Peyer's patch (tissue), 4 donors: ENCODE data around the gene SCCPDH. TPM values are rescaled to one million over a fixed set of nuclear protein-coding genes. Genes with fewer than 3 reads are reported as not detected.

Source experiments
- DNase-seq, 3 donors: peaks; one replicate each; pipeline ENCODE4 v3.0.0-alpha.2; 2017 to 2019
- H3K27ac ChIP-seq, 4 donors: fragments of 200-600 bp; sonication (generic); one replicate each; pipeline ENCODE4 v1.5.1; 2016 to 2019
- H3K27me3 ChIP-seq, 2 donors: fragments of 200-600 bp; sonication (generic); one replicate each; pipeline ENCODE4 v1.5.1; 2019
- H3K36me3 ChIP-seq, 3 donors: fragments of 200-600 bp; sonication (generic); one replicate each; pipeline ENCODE4 v1.5.1; 2016 to 2019
- H3K4me1 ChIP-seq, 4 donors: fragments of 200-600 bp; sonication (generic); one replicate each; pipeline ENCODE4 v1.5.1; 2016 to 2019
- H3K4me3 ChIP-seq, 4 donors: fragments of 200-600 bp; sonication (generic); 1 replicate in 3 of 4; 2 replicates in 1 of 4; pipeline ENCODE4 v1.5.1; 2016 to 2019; ENCODE audit warnings: mild to moderate bottlenecking in 1 of 4
- H3K9me3 ChIP-seq, 4 donors: fragments of 200-600 bp; sonication (generic); one replicate each; pipeline ENCODE4 v1.5.1; 2016 to 2019; ENCODE audit warnings: mild to moderate bottlenecking in 1 of 4
- CTCF ChIP-seq, 6 experiments: fragments of 450-650 bp in 4 of 6; fragments of 200-600 bp in 2 of 6; sonication (generic) in 1 of 6; IDR thresholded peaks; one replicate each; pipeline ENCODE4 v1.5.1; 2017 to 2019; ENCODE audit warnings: antibody characterized with exemption in 6 of 6, mild to moderate bottlenecking in 3 of 6, moderate library complexity in 1 of 6
- POLR2A ChIP-seq, 2 donors: fragments of 450-650 bp; IDR thresholded peaks; one replicate each; pipeline ENCODE4 v1.5.1; 2017; ENCODE audit warnings: antibody characterized with exemption in 2 of 2, mild to moderate bottlenecking in 2 of 2, moderate library complexity in 2 of 2
- total RNA-seq, 4 donors: library from RNA; depleted of rRNA; stranded (reverse); fragments of >200 nt; gene quantifications; one replicate each; pipeline ENCODE4 v1.1.0, GENCODE V29; 2016

Gene SCCPDH
- total RNA-seq, 4 donors from 2014 or later: 14.0 to 67.1 (median 33.9) TPM

GRCh38 chr1:246801241-246802020, 77.2 kb downstream of the SCCPDH start:
- no peak overlapping the region for H3K4me3 ChIP-seq
- no peaks in the 10 kb centered on the region for H3K9me3 ChIP-seq
- TF ChIP-seq POLR2A (IDR thresholded peaks at IDR 0.05) (no peak), CTCF (IDR thresholded peaks at IDR 0.05) (no peak)
- H3K36me3 ChIP-seq: no peaks in the 10 kb centered on the region
- no peaks in the 10 kb centered on the region for H3K27me3 ChIP-seq
- no peak for DNase-seq
- no peak overlapping the region for H3K27ac ChIP-seq
- no peaks in the 10 kb centered on the region for H3K4me1 ChIP-seq

- Histone ChIP-seq H3K36me3 (no peaks in the 10 kb centered on the region), H3K4me1 (no peaks in the 10 kb centered on the region), H3K9me3 (no peaks in the 10 kb centered on the region), H3K27me3 (no peaks in the 10 kb centered on the region), H3K27ac (no peak overlapping the region), H3K4me3 (no peak overlapping the region)
- DNase-seq: no peak
- TF ChIP-seq POLR2A (IDR thresholded peaks at IDR 0.05) (no peak), CTCF (IDR thresholded peaks at IDR 0.05) (no peak)
These were observed 79.2 kb downstream of the SCCPDH start for GRCh38 chr1:246803373-246803772.

GRCh38 chr1:246803883-246804282, 79.7 kb downstream of the SCCPDH start:
- DNase-seq: no peak
- H3K27me3 ChIP-seq: no peaks in the 10 kb centered on the region
- TF ChIP-seq POLR2A (IDR thresholded peaks at IDR 0.05): no peak
- TF ChIP-seq CTCF (IDR thresholded peaks at IDR 0.05): no peak
- no peaks in the 10 kb centered on the region for H3K36me3 ChIP-seq
- no peak overlapping the region for H3K4me3 ChIP-seq
- H3K9me3 ChIP-seq: no peaks in the 10 kb centered on the region
- no peaks in the 10 kb centered on the region for H3K4me1 ChIP-seq
- H3K27ac ChIP-seq: no peak overlapping the region

- H3K4me3 ChIP-seq: no peak overlapping the region
- H3K27ac ChIP-seq: no peak overlapping the region
- no peaks in the 10 kb centered on the region for H3K9me3 ChIP-seq
- no peak for DNase-seq
- H3K27me3 ChIP-seq: no peaks in the 10 kb centered on the region
- no peaks in the 10 kb centered on the region for H3K36me3 ChIP-seq
- TF ChIP-seq POLR2A (IDR thresholded peaks at IDR 0.05): no peak
- no peak for TF ChIP-seq CTCF (IDR thresholded peaks at IDR 0.05)
- no peaks in the 10 kb centered on the region for H3K4me1 ChIP-seq
These were observed 81.0 kb downstream of the SCCPDH start for GRCh38 chr1:246805135-246805716.

GRCh38 chr1:246809473-246809872, 85.3 kb downstream of the SCCPDH start:
- H3K27ac ChIP-seq: no peak overlapping the region
- H3K4me3 ChIP-seq: no peak overlapping the region
- H3K36me3 ChIP-seq: no peaks in the 10 kb centered on the region
- H3K9me3 ChIP-seq: no peaks in the 10 kb centered on the region
- no peak for TF ChIP-seq CTCF (IDR thresholded peaks at IDR 0.05)
- TF ChIP-seq POLR2A (IDR thresholded peaks at IDR 0.05): no peak
- no peaks in the 10 kb centered on the region for H3K27me3 ChIP-seq
- no peaks in the 10 kb centered on the region for H3K4me1 ChIP-seq
- DNase-seq: no peak
